Lower leg skin (tissue), 4 donors: Measurements from ENCODE around the gene LPIN1. TPM values are rescaled to one million over a fixed set of nuclear protein-coding genes. Genes with fewer than 3 reads are reported as not detected.

Experiments
- DNase-seq, 2 donors: peaks; one replicate each; pipeline ENCODE4 v3.0.0-alpha.2; 2019; ENCODE audit warnings: low spot score in 2 of 2
- H3K4me3 ChIP-seq: fragments of 200-600 bp; sonication (generic); 2 replicates; pipeline ENCODE4 v1.5.1; 2017; ENCODE audit warnings: mild to moderate bottlenecking, low read depth; ENCODE audit not compliant: poor library complexity, severe bottlenecking
- POLR2A ChIP-seq, 2 donors: fragments of 450-650 bp; IDR thresholded peaks; one replicate each; pipeline ENCODE4 v1.6.1; 2016 to 2017; ENCODE audit warnings: antibody characterized with exemption in 2 of 2, mild to moderate bottlenecking in 1 of 2, moderate library complexity in 1 of 2
- WGBS, 2 donors: methylation state at CpG; one replicate each; pipeline ENCODE4 v1.1.5; 2018; 5-methylcytosine and 5-hydroxymethylcytosine counted together
- intact Hi-C: fragments of 100-400 bp; cut with DNase I; formaldehyde crosslinking; loops from one replicate; pipeline ENCODE4 v1.15.0; 2023; ENCODE audit warnings: low total_unique reads
- total RNA-seq, 4 donors: library from RNA; depleted of rRNA; stranded (reverse); fragments of >200 nt; gene quantifications; one replicate each; pipeline ENCODE4 v1.1.0, GENCODE V29; 2016
- TF ChIP-seq, protein P1 (sequence below), 3 donors: fragments of 450-650 bp; IDR thresholded peaks; one replicate each; pipeline ENCODE4 v1.5.1; 2016; ENCODE audit warnings: antibody characterized with exemption in 3 of 3, mild to moderate bottlenecking in 3 of 3, moderate library complexity in 2 of 3

The LPIN1 gene
- total RNA-seq, 4 donors from 2014 or later: 15.6 to 45.8 (median 35.0) TPM

DNA sequence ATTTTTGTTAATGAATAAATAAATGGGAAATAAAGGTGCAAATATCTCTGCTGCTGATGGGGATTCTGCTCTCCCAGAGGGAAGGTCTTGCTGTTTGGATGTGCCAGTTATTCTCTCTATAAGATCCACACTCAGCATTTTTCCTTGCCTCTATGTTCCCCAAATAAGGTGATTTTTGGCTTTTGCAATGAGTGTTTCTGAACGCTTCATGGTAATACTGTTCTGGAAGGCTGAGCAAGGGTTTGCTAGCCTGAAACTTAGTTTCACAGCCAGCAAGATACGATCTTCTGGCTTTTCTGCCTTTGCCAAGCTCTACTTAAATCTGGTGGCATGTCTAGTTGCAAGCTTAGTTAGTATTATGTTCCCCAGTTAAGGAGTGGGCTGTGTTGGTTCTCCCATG is 114.6 kb downstream of the LPIN1 start:
- H3K4me3 ChIP-seq: no peak overlapping the region
- 60 to 74% methylated on average over 2 of the region's 2 CpGs for WGBS, 2 donors
- no peak for DNase-seq
- TF ChIP-seq, protein P1, sequence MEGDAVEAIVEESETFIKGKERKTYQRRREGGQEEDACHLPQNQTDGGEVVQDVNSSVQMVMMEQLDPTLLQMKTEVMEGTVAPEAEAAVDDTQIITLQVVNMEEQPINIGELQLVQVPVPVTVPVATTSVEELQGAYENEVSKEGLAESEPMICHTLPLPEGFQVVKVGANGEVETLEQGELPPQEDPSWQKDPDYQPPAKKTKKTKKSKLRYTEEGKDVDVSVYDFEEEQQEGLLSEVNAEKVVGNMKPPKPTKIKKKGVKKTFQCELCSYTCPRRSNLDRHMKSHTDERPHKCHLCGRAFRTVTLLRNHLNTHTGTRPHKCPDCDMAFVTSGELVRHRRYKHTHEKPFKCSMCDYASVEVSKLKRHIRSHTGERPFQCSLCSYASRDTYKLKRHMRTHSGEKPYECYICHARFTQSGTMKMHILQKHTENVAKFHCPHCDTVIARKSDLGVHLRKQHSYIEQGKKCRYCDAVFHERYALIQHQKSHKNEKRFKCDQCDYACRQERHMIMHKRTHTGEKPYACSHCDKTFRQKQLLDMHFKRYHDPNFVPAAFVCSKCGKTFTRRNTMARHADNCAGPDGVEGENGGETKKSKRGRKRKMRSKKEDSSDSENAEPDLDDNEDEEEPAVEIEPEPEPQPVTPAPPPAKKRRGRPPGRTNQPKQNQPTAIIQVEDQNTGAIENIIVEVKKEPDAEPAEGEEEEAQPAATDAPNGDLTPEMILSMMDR (IDR thresholded peaks at IDR 0.05): no peak
- TF ChIP-seq POLR2A (IDR thresholded peaks at IDR 0.05): no peak
- intact Hi-C loops: loop anchor here (5.0 kb wide), 1 partner anchor 856 kb away; the partner anchor contains the start of gene TRIB2

DNA sequence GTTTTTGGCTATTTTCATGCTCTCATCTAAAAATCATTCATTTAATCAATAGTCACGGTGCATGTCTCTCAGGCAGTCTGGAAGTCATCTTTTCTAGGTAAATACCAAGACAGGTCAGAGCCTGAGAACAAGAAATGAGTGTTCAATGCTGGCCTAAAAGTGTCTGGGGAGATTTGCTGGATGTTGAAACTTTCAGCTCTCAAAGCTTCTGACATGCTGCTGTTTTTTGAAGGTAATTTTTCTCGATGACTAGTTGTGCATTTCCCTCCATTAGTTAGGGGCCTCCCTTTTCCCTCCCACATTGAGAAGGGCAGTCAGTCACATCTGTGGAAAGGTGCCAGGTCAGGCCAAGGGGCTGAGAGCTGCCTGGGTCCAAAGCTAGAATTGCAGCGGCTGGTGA is 115.6 kb downstream of the LPIN1 start:
- intact Hi-C loops: loop anchor here (5.0 kb wide), 1 partner anchor 855 kb away; the partner anchor contains the start of gene TRIB2
- no peak overlapping the region for H3K4me3 ChIP-seq
- 74 to 82% methylated on average over 3 of the region's 3 CpGs for WGBS, 2 donors
- TF ChIP-seq, protein P1 (IDR thresholded peaks at IDR 0.05): no peak
- no peak for TF ChIP-seq POLR2A (IDR thresholded peaks at IDR 0.05)
- DNase-seq: no peak

DNA sequence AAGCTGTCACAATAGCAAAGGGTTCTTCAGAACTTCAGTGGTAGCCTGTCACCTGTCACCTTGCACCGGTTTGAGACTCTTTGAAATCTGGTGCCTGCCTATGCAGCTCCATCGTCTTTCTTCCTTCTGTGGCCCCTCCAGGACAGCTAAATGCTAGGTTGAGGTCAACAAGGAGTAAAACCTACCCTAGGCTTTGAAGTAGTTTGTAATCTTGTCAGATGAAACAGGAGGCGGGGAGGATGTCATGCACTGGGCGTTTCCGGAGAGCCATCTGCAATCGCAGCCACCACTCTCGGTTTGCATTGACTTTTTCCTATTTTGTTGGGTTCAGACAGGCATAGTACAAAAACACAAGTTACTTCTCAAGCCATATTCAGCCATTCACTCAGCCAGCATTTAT is 116.7 kb downstream of the LPIN1 start:
- intact Hi-C loops: loop anchor here (5.0 kb wide), 1 partner anchor 854 kb away; the partner anchor contains the start of gene TRIB2
- TF ChIP-seq POLR2A (IDR thresholded peaks at IDR 0.05): no peak
- TF ChIP-seq, protein P1 (IDR thresholded peaks at IDR 0.05): no peak
- no peak overlapping the region for H3K4me3 ChIP-seq
- 85 to 86% methylated on average over 7 of the region's 7 CpGs for whole genome bisulfite sequencing, 2 donors
- no peak for DNase-seq

DNA sequence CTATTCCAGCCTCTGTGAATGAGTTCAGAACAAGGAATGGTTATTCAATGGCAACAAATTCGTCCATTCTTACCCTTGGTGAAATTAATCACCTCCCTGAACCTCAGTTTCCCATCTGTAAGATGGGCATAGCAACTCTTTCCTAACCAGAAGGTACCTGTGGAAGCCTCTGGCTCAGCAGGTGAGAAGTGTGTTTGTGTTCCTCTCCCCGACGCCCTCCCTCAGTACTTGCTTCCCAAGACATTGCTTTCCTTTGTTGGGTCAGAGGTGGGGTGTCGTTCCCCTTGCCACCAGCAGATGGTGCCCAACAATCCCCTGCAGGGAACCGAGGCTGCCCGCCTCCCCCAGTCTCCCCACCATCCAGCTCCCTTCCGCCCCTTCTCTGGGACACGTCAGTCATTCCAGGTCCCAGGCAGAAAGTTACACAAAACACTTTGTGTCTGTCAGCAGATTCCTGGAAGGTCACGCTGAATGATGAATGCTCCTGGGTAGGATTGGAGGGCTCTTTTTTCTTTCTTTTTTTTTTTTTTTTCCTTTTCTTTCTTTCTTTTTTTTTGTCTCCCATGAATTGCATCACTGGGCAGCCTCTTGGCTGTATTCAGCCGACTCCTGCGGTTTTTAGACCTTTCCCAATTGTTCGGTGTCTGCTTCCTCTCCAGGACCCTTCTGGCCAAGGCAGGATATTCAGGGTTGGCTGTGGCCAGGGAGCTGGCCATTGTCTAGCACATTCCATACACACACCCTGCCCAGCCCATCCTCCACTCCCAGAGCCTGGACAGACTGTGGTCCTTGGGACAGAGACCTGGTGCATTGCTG is 117.3 kb downstream of the LPIN1 start:
- WGBS, 2 donors: 14 to 16% methylated on average over 12 of the region's 12 CpGs
- peak; percentile 79 to 95 for DNase-seq
- H3K4me3 ChIP-seq: no peak overlapping the region
- TF ChIP-seq POLR2A (IDR thresholded peaks at IDR 0.05): no peak
- TF ChIP-seq, protein P1 (IDR thresholded peaks at IDR 0.05): peak in 1 of 3 donors; percentile 92
- intact Hi-C loops: loop anchor here (5.0 kb wide), 1 partner anchor 854 kb away; the partner anchor contains the start of gene TRIB2

DNA sequence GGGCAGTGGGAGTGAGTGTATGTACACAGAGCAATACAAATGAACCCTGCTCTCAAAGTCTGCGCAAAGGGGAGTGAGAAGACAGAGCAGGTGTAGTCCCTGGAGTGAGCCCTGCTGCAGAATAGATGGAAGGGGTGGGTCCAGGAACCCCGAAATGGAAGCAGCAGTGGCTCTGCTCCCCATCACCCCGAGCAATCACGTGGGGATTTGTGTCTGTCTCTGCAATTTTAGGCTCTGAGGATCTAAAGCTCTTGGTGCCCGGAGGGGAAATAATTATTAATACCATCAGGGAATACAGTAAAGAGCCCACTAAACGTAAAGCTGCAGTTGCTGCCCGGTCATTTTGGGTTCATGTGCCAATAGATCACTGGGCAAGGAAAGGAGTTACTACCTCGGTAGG is 118.3 kb downstream of the LPIN1 start:
- DNase-seq: no peak
- 91 to 97% methylated on average over 8 of the region's 8 CpGs for WGBS, 2 donors
- H3K4me3 ChIP-seq: no peak overlapping the region
- intact Hi-C loops: loop anchor here (5.0 kb wide), 1 partner anchor 853 kb away; the partner anchor contains the start of gene TRIB2
- TF ChIP-seq, protein P1 (IDR thresholded peaks at IDR 0.05): no peak
- TF ChIP-seq POLR2A (IDR thresholded peaks at IDR 0.05): no peak
